Activated CD8-positive, alpha-beta T cell treated with anti-CD3 and anti-CD28 coated beads for 36 hours (primary cell): ENCODE results near the gene FILIP1. TPM values are rescaled to one million over a fixed set of nuclear protein-coding genes. Genes with fewer than 3 reads are reported as not detected.
A peak's percentile ranks its signal among the peaks of the same experiment; 100 is the strongest.

Source experiments
- ATAC-seq: fragments of 200-7000 bp; cut with Tn5 transposase; one replicate; pipeline ENCODE4 v1.10.0; 2021; ENCODE audit warnings: mild to moderate bottlenecking, moderate library complexity
- CTCF ChIA-PET: fragments of 350-600 bp; sonication (Branson Sonifier 250); formaldehyde crosslinking; loops from one replicate; lab custom pipeline; 2021; ENCODE audit warnings: antibody characterized with exemption; lab: Charles Lee
- POLR2A ChIA-PET: fragments of 350-600 bp; sonication (Branson Sonifier 250); formaldehyde crosslinking; loops from one replicate; lab custom pipeline; 2021; ENCODE audit warnings: antibody characterized with exemption; lab: Charles Lee
- DNase-seq: peaks from one replicate; pipeline ENCODE4 v3.0.0-alpha.2; 2020
- H3K27ac Mint-ChIP-seq: one replicate; pipeline ENCODE4 v1.8.0; 2021; ENCODE audit warnings: mild to moderate bottlenecking, mixed read lengths
- H3K27me3 Mint-ChIP-seq: one replicate; pipeline ENCODE4 v1.8.0; 2021; ENCODE audit warnings: mixed read lengths
- H3K36me3 Mint-ChIP-seq: one replicate; pipeline ENCODE4 v1.8.0; 2021; ENCODE audit warnings: low read depth, mixed read lengths
- H3K4me1 Mint-ChIP-seq: one replicate; pipeline ENCODE4 v1.8.0; 2021; ENCODE audit warnings: low read depth, mixed read lengths
- H3K4me3 Mint-ChIP-seq: one replicate; pipeline ENCODE4 v1.8.0; 2021; ENCODE audit warnings: mild to moderate bottlenecking, moderate library complexity, mixed read lengths
- H3K9me3 Mint-ChIP-seq: one replicate; pipeline ENCODE4 v1.8.0; 2021; ENCODE audit warnings: mixed read lengths
- CTCF ChIP-seq: fragments of 200-600 bp; IDR thresholded peaks from one replicate; pipeline ENCODE4 v1.8.0; 2022; ENCODE audit warnings: antibody characterized with exemption, mild to moderate bottlenecking
- intact Hi-C: fragments of 100-400 bp; cut with micrococcal nuclease; formaldehyde crosslinking; loops from one replicate; pipeline ENCODE4 v1.10.0; 2022
- total RNA-seq, 2 experiments: library from RNA; stranded (reverse); gene quantifications; one replicate each; pipeline ENCODE4 v1.2.3, GENCODE V29; 2021

FILIP1 gene
- total RNA-seq, 2 experiments from 2014 or later: 0.07 TPM; not detected in 1

GRCh38 chr6:75374961-75375400, 118.6 kb downstream of the FILIP1 start:
- DNase-seq (no peak), ATAC-seq (no peak)
- Mint-ChIP-seq H3K27ac (no peak overlapping the region), H3K4me3 (no peak overlapping the region), H3K36me3 (no peaks in the 10 kb centered on the region), H3K4me1 (no peaks in the 10 kb centered on the region), H3K9me3 (no peaks in the 10 kb centered on the region), H3K27me3 (no peaks in the 10 kb centered on the region)
- CTCF ChIA-PET: interaction anchor here (0.8 kb wide), 1 partner anchor 108 kb away, joined by 3 read pairs; no protein-coding TSS in a partner anchor
- intact Hi-C loops: no loop called here
- POLR2A ChIA-PET: no interaction called here
- no peak for TF ChIP-seq CTCF

GRCh38 chr6:75372884-75373283, 120.7 kb downstream of the FILIP1 start:
- Mint-ChIP-seq H3K4me3 (no peak overlapping the region), H3K27ac (no peak overlapping the region), H3K9me3 (no peaks in the 10 kb centered on the region), H3K36me3 (no peaks in the 10 kb centered on the region), H3K27me3 (peaks cover 4% of the 10 kb centered on the region), H3K4me1 (no peaks in the 10 kb centered on the region)
- ATAC-seq (no peak), DNase-seq (no peak)
- POLR2A ChIA-PET: no interaction called here
- intact Hi-C loops: no loop called here
- no peak for TF ChIP-seq CTCF
- CTCF ChIA-PET: no interaction called here

GRCh38 chr6:75370011-75370410, 123.6 kb downstream of the FILIP1 start:
- Mint-ChIP-seq H3K4me1 (no peaks in the 10 kb centered on the region), H3K4me3 (no peak overlapping the region), H3K9me3 (no peaks in the 10 kb centered on the region), H3K27me3 (peaks cover 4% of the 10 kb centered on the region), H3K36me3 (no peaks in the 10 kb centered on the region), H3K27ac (no peak overlapping the region)
- intact Hi-C loops: no loop called here
- ChIA-PET CTCF (no interaction called here), POLR2A (no interaction called here)
- no peak for TF ChIP-seq CTCF
- DNase-seq: no peak
- no peak for ATAC-seq

GRCh38 chr6:75368864-75369402, 124.7 kb downstream of the FILIP1 start:
- no peaks in the 10 kb centered on the region for H3K36me3 Mint-ChIP-seq
- DNase-seq (no peak), ATAC-seq (no peak)
- intact Hi-C loops: no loop called here
- H3K27me3 Mint-ChIP-seq: peaks cover 4% of the 10 kb centered on the region
- no peak overlapping the region for H3K27ac Mint-ChIP-seq
- no peak for TF ChIP-seq CTCF
- H3K4me1 Mint-ChIP-seq: no peaks in the 10 kb centered on the region
- H3K4me3 Mint-ChIP-seq: no peak overlapping the region
- CTCF ChIA-PET: interaction anchor here (0.8 to 2.3 kb wide), 6 partner anchors 13 to 159 kb away, joined by 3 to 4 read pairs (median 3); no protein-coding TSS in a partner anchor
- no peaks in the 10 kb centered on the region for H3K9me3 Mint-ChIP-seq
- POLR2A ChIA-PET: interaction anchor here (0.7 kb wide), 1 partner anchor 9 kb away, joined by 3 read pairs; no protein-coding TSS in a partner anchor

GRCh38 chr6:75368151-75368779, 125.3 kb downstream of the FILIP1 start:
- intact Hi-C loops: no loop called here
- POLR2A ChIA-PET: no interaction called here
- TF ChIP-seq CTCF: peak; percentile 22
- CTCF ChIA-PET: interaction anchor here (0.8 to 2.3 kb wide), 4 partner anchors 17 to 160 kb away, joined by 3 to 4 read pairs (median 3); no protein-coding TSS in a partner anchor
- no peak overlapping the region for H3K27ac Mint-ChIP-seq
- no peaks in the 10 kb centered on the region for H3K36me3 Mint-ChIP-seq
- DNase-seq (peak; percentile 26), ATAC-seq (no peak)
- no peaks in the 10 kb centered on the region for H3K9me3 Mint-ChIP-seq
- H3K27me3 Mint-ChIP-seq: peaks cover 4% of the 10 kb centered on the region
- H3K4me1 Mint-ChIP-seq: no peaks in the 10 kb centered on the region
- no peak overlapping the region for H3K4me3 Mint-ChIP-seq
